GM10847 (cell line): ENCODE data around the gene NOM1.

Experiments used
- POLR2A ChIP-seq: IDR thresholded peaks from 2 replicates; pipeline ENCODE4 v1.6.1; 2011; ENCODE audit not compliant: insufficient read length; ENCODE audit errors: extremely low read depth

Gene NOM1

DNA sequence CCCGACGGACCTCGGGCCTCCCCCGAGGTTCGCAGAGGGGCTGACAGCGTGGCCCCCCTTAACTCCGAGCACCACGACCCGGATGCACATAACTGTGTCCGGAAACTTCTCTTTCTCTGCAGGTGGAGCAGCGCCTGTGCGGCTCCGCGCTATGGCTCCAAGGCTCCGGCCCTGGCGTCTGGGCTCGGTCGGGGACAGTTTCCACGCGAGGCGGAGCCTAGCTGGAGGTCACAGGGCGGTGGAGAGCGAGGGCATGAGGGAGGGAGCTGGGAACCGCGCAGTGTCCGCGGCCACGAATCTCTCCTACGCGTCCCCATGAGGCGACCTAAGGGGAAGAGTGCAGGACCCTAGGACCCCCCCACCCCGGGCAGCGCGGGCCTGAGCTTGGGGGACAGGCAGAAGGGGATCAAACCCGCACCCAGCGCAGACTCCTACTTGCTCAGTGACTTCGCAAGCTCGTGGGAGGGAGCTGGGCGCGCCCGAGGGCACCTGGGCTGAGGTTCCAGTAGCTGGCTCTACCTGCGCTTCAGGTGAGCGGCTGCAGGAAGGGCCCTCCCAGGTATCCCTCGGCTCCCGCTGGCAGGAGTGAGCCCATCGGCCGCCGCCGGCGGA, 69.6 kb downstream of the NOM1 start:
- TF ChIP-seq POLR2A: no peak

DNA sequence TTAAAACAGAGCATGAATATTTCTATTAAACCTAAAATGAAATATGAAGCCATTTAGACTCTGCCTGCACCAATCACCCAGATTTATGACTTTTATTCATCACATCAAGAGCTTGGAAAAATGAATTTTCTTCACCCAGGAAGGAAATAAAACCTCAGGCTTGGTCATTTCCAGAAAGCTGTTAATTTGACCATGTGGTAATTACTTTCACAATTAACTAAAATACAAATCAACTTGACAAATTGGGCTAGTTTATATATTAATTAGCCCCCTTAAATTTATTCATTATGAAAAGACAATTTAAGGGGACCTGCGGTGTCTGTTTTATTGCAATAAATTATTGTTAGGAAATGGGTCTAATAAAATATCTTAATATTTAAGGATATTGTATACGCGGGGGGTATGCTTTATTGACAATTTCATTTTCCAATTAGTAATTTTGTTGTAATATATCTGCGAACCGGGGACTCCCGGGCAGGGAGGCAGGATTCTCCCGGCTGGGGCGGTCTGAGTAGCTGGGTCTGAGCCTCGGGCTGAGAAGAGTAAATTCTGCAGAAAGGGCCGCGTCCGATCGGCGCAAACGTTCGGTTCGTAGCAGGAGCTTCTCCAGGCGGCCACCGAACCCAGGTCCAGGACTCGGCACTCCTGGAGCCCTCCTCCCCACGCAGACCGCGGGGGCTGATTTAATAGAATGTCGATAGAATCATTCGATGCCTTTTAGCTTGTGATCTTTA, 70.4 kb downstream of the NOM1 start:
- TF ChIP-seq POLR2A: no peak

DNA sequence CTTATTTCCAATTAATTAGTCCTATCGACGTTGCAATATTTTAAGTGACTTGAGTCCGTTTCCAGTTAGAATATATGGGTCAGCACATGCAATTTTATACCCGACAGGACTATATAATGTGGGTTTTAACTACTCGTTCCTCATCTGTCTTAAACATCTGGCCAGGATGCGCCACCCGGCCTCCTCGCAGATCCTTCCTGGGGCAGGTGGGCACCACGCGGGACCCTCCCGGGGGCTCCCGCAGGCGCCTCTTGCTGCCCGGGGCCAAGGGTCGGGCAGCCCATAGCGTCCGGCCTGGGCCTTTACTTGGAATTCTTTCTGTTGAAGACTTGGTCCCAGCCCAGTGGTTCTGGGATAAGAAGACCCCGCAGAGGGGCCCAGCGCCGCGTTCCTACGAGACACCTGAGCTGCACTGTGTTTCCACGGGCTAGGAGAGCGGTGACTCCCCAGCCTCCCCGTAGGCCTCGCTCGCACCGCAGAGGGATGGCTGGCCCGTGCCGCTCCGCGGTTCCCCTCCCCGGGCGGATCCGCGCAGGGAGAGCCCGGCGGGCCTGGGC, 71.1 kb downstream of the NOM1 start:
- no peak for TF ChIP-seq POLR2A

DNA sequence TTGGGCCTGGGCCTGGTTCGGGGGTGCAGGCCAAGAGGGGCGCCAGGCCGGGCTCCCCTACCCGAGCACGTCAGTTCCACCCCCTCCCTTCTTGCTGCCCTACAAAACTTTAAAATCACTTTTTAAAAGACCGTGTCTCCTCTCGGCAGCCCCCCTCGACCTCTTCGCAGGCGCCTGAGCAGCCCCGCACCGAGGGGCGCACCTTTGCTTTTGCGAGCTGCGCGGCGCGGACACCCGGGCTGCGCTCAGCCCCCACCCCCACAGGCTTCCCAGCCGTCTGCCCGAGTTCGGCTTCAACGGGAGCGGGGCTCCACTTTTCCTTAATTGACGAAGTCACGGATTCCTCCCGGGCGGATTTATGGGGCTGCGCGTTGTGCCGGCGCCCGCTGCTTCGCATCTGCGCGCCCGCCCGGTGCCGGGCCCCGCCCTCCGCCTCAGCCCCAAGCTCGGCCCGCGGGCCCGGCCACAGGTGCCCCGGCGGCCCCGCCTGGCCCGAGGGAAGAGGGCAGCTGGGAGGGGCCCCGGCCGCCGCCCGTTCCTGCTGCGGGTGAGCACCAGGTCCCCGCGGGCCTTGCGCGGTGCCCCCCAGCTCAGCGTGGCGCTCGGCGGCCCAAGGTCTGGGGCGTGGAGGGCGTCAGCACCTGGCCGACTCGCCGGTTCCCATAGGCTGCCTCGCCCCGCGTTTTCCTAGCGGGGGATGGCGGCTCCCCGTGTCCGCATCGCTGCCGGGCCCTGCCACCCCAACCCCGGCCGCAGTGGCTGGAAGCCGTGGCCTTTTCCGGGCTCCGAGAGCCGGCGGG, 71.8 kb downstream of the NOM1 start:
- no peak for TF ChIP-seq POLR2A

DNA sequence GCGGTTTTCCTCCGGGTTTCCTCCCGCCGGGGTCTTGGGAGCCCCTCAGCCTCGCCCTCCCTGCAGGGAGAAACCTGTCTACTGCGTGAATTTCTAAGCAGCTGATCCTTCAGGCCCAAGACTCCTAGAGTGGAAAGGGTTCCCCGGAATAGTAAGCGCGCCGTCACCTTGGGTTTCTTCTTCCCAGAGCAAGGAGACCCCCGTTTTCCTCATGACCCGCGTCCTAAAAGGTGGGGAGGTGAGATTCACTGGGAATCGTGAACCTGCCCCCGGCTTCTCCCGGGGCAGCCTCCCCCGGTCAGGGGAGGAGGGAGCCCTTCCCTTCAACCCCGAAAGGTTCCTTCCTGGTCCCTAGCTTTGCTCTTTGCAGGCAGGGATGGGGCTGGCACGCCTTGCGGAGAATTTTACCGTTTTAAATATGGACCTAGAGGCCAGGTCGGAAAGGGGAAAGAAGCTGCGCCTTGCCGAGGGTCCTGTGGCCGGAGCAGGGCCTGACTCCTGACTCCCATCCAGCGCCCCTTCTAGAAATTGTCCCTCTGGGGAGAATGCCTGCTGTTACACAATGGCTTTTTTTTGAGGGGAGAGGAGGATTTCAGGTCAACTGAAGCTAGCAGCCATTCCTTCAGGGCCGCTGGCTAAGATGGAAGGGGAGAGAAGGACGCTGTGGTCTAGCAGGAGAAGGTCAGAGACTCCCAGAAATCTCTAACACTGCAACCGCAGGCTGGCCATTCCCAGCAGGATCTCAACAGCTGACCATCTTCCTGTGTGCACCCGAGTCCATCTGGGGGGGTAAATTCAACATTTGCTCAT, 72.6 kb downstream of the NOM1 start:
- no peak for TF ChIP-seq POLR2A
